ENCODE measurements around the gene REEP5.
"Not testable (repeated sequence)": the region's sequence is repeated elsewhere in the genome, so short reads cannot be mapped to it uniquely, and the experiment has no call there.

The REEP5 gene

GRCh38 chr5:112921833-112922817 is at the start of gene REEP5:
Gene REEP5, minus strand, starts transcription at chr5:112922227. Its CDS starts 37 bp downstream, at chr5:112922190.
- DNase-seq (ENCODE audit: low spot score): peak; percentile 82

- no peak for DNase-seq (ENCODE audit: low spot score)
Observed at GRCh38 chr5:112971276-112971675, 49.2 kb upstream of the REEP5 start.

- no peak for DNase-seq (ENCODE audit: low spot score)
Observed at GRCh38 chr5:112968411-112969106, 46.5 kb upstream of the REEP5 start.

GRCh38 chr5:112967520-112968083 is 45.6 kb upstream of the REEP5 start:
- no peak for DNase-seq (ENCODE audit: low spot score)

- DNase-seq (ENCODE audit: low spot score): no peak
Observed at GRCh38 chr5:112965733-112966306, 43.8 kb upstream of the REEP5 start.

GRCh38 chr5:112963374-112963733 is 41.3 kb upstream of the REEP5 start:
- DNase-seq (ENCODE audit: low spot score): not testable (repeated sequence)

GRCh38 chr5:112960863-112961504 is 39.0 kb upstream of the REEP5 start:
- DNase-seq (ENCODE audit: low spot score): no peak

GRCh38 chr5:112960315-112960714 is 38.3 kb upstream of the REEP5 start:
- no peak for DNase-seq (ENCODE audit: low spot score)

GRCh38 chr5:112959872-112960271 is 37.8 kb upstream of the REEP5 start:
- not testable (repeated sequence) for DNase-seq (ENCODE audit: low spot score)

- DNase-seq (ENCODE audit: low spot score): no peak
Observed at GRCh38 chr5:112958093-112959088, 36.4 kb upstream of the REEP5 start.

GRCh38 chr5:112957036-112957808 is 35.2 kb upstream of the REEP5 start:
- DNase-seq (ENCODE audit: low spot score): no peak

GRCh38 chr5:112956606-112957005 is 34.6 kb upstream of the REEP5 start:
- no peak for DNase-seq (ENCODE audit: low spot score)

- DNase-seq (ENCODE audit: low spot score): no peak
Observed at GRCh38 chr5:112951124-112951702, 29.2 kb upstream of the REEP5 start.

- no peak for DNase-seq (ENCODE audit: low spot score)
Observed at GRCh38 chr5:112948458-112948857, 26.4 kb upstream of the REEP5 start.

GRCh38 chr5:112940670-112941069 is 18.6 kb upstream of the REEP5 start:
- DNase-seq (ENCODE audit: low spot score): no peak

- no peak for DNase-seq (ENCODE audit: low spot score)
Observed at GRCh38 chr5:112938286-112938685, 16.3 kb upstream of the REEP5 start.

- no peak for DNase-seq (ENCODE audit: low spot score)
Observed at GRCh38 chr5:112935675-112936074, 13.6 kb upstream of the REEP5 start.

GRCh38 chr5:112934366-112934663 is 12.3 kb upstream of the REEP5 start:
- DNase-seq (ENCODE audit: low spot score): no peak

GRCh38 chr5:112933651-112934365 is 11.8 kb upstream of the REEP5 start:
- DNase-seq (ENCODE audit: low spot score): no peak

Data from globus pallidus (tissue), 1 donor.